Keratinocyte (primary cell): Measurements from ENCODE around the gene CASP3. TPM values are rescaled to one million over a fixed set of nuclear protein-coding genes. Genes with fewer than 3 reads are reported as not detected.

ENCODE experiments used
- DNase-seq: peaks from one replicate; pipeline ENCODE4 v3.0.0-alpha.2; 2011; ENCODE audit warnings: low read depth, missing footprints, low spot score
- FAIRE-seq: peaks from 2 replicates; lab custom pipeline; 2011; peaks lifted over from hg19 to GRCh38; lab: Jason Lieb, UNC
- H2AFZ ChIP-seq: 2 replicates; pipeline ENCODE4 v1.6.0; 2012; ENCODE audit warnings: low read length, control low read depth, inconsistent platforms; ENCODE audit not compliant: control insufficient read depth
- H3K27ac ChIP-seq: 2 replicates; pipeline ENCODE4 v1.5.1; 2011; ENCODE audit warnings: low read length; ENCODE audit not compliant: control insufficient read depth, insufficient read depth
- H3K27me3 ChIP-seq: 3 replicates; pipeline ENCODE4 v1.6.0; 2011; ENCODE audit warnings: low read length; ENCODE audit not compliant: control insufficient read depth, insufficient read depth; ENCODE audit errors: extremely low read depth
- H3K36me3 ChIP-seq, 2 experiments: 2 replicates in 1 of 2; 3 replicates in 1 of 2; pipeline ENCODE4 v1.5.1; 2011; ENCODE audit warnings: low read length in 2 of 2, mild to moderate bottlenecking in 1 of 2; ENCODE audit not compliant: control insufficient read depth in 2 of 2, insufficient read depth in 2 of 2; ENCODE audit errors: extremely low read depth in 1 of 2
- H3K4me1 ChIP-seq: 3 replicates; pipeline ENCODE4 v1.5.1; 2011; ENCODE audit warnings: low read length; ENCODE audit not compliant: control insufficient read depth, insufficient read depth; ENCODE audit errors: extremely low read depth
- H3K4me2 ChIP-seq: 3 replicates; pipeline ENCODE4 v1.6.0; 2011; ENCODE audit warnings: low read depth, low read length; ENCODE audit not compliant: control insufficient read depth, insufficient read depth; ENCODE audit errors: extremely low read depth
- H3K4me3 ChIP-seq, 3 experiments: fragments of 200-600 bp in 1 of 3; sonication (generic) in 1 of 3; 2 replicates in 2 of 3; 3 replicates in 1 of 3; pipeline ENCODE4 v1.5.1; 2011 to 2016; ENCODE audit warnings: low read length in 3 of 3, mild to moderate bottlenecking in 3 of 3, control low read depth in 2 of 3, inconsistent platforms in 1 of 3, low read depth in 1 of 3, mixed read lengths in 1 of 3, mixed run types in 1 of 3, moderate library complexity in 1 of 3; ENCODE audit not compliant: control insufficient read depth in 2 of 3, insufficient read depth in 2 of 3; ENCODE audit errors: extremely low read depth in 1 of 3
- H3K79me2 ChIP-seq: 2 replicates; pipeline ENCODE4 v1.6.0; 2012; ENCODE audit warnings: low read length; ENCODE audit not compliant: control insufficient read depth, insufficient read depth
- H3K9ac ChIP-seq: 3 replicates; pipeline ENCODE4 v1.6.0; 2011; ENCODE audit warnings: low read length; ENCODE audit not compliant: control insufficient read depth, insufficient read depth; ENCODE audit errors: extremely low read depth
- H3K9me1 ChIP-seq: 3 replicates; pipeline ENCODE4 v1.6.0; 2011; ENCODE audit warnings: low read length; ENCODE audit not compliant: control insufficient read depth, insufficient read depth; ENCODE audit errors: extremely low read depth
- H3K9me3 ChIP-seq: 2 replicates; pipeline ENCODE4 v1.5.1; 2012; ENCODE audit warnings: low read depth, low read length; ENCODE audit not compliant: control insufficient read depth
- H4K20me1 ChIP-seq: 3 replicates; pipeline ENCODE4 v1.6.0; 2011; ENCODE audit warnings: low read length; ENCODE audit not compliant: control insufficient read depth, insufficient read depth; ENCODE audit errors: extremely low read depth
- EZH2 ChIP-seq: IDR thresholded peaks from one replicate; pipeline ENCODE4 v1.6.1; 2012; ENCODE audit warnings: inconsistent platforms, mild to moderate bottlenecking, low read length, moderate library complexity
- dilution Hi-C: fragments of 300-500 bp; cut with MboI; formaldehyde crosslinking; loops from one replicate; pipeline ENCODE4 v1.7.0; 2020; ENCODE audit warnings: low sequenced_read_pairs; ENCODE audit not compliant: extremely low pct_ligation_motif_present
- polyA plus RNA-seq, 5 experiments: library from polyadenylated mRNA; depleted of rRNA in 3 of 5; stranded (reverse) in 3 of 5; stranded (forward) in 1 of 5; unstranded in 1 of 5; fragments of >200 nt; gene quantifications; 1 replicate in 1 of 5; 2 replicates in 3 of 5; 3 replicates in 1 of 5; pipeline versions ENCODE4 v1.2.1 to v1.2.3, GENCODE V29; 2011 to 2012; ENCODE audit warnings: missing spikeins in 2 of 5, low read depth in 1 of 5, low replicate concordance in 1 of 5
- TF ChIP-seq, protein P1 (sequence below), 3 experiments: IDR thresholded peaks in 1 of 3; conservative IDR thresholded peaks in 1 of 3; optimal IDR thresholded peaks in 1 of 3; 2 replicates in 2 of 3; 3 replicates in 1 of 3; pipeline versions ENCODE3 to v1.5.1; 2011; ENCODE audit warnings: low read length in 3 of 3, mild to moderate bottlenecking in 3 of 3, moderate library complexity in 2 of 3, control low read depth in 1 of 3, inconsistent platforms in 1 of 3; ENCODE audit not compliant: insufficient read depth in 2 of 3; ENCODE audit errors: extremely low read depth in 1 of 3

CASP3 gene
- polyA plus RNA-seq, 1 donor (not counting 4 experiments of a cell fraction or from before 2014, with no cell fraction given): 51.1 TPM

GRCh38 chr4:184647266-184648053, 1.8 kb downstream of the CASP3 start:
- DNase-seq: no peak
- Histone ChIP-seq H3K4me3 (peak overlapping the region; percentile 58 to 89 (median 89)), H3K27me3 (no peaks in the 10 kb centered on the region), H3K4me1 (peaks cover 14% of the 10 kb centered on the region), H3K36me3 (peaks cover 2 to 8% of the 10 kb centered on the region in 2 experiments), H3K9me3 (no peaks in the 10 kb centered on the region), H3K27ac (peak overlapping the region; percentile 81), H3K79me2 (peaks cover 64% of the 10 kb centered on the region), H4K20me1 (no peaks in the 10 kb centered on the region), H2AFZ (no peak overlapping the region), H3K9me1 (no peaks in the 10 kb centered on the region), H3K9ac (peak overlapping the region; percentile 86), H3K4me2 (peak overlapping the region; percentile 77)
- FAIRE-seq: no peak
- TF ChIP-seq, protein P1, sequence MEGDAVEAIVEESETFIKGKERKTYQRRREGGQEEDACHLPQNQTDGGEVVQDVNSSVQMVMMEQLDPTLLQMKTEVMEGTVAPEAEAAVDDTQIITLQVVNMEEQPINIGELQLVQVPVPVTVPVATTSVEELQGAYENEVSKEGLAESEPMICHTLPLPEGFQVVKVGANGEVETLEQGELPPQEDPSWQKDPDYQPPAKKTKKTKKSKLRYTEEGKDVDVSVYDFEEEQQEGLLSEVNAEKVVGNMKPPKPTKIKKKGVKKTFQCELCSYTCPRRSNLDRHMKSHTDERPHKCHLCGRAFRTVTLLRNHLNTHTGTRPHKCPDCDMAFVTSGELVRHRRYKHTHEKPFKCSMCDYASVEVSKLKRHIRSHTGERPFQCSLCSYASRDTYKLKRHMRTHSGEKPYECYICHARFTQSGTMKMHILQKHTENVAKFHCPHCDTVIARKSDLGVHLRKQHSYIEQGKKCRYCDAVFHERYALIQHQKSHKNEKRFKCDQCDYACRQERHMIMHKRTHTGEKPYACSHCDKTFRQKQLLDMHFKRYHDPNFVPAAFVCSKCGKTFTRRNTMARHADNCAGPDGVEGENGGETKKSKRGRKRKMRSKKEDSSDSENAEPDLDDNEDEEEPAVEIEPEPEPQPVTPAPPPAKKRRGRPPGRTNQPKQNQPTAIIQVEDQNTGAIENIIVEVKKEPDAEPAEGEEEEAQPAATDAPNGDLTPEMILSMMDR (optimal IDR thresholded peaks at IDR 0.05 in 1 of 3, IDR thresholded peaks at IDR 0.05 in 1 of 3, conservative IDR thresholded peaks at IDR 0.05 in 1 of 3; ENCODE audit: extremely low read depth in 1 of 3, insufficient read depth in 2 of 3, low read length in 3 of 3): no peak
- no peak for TF ChIP-seq EZH2
- dilution Hi-C loops: no loop called here

DNA sequence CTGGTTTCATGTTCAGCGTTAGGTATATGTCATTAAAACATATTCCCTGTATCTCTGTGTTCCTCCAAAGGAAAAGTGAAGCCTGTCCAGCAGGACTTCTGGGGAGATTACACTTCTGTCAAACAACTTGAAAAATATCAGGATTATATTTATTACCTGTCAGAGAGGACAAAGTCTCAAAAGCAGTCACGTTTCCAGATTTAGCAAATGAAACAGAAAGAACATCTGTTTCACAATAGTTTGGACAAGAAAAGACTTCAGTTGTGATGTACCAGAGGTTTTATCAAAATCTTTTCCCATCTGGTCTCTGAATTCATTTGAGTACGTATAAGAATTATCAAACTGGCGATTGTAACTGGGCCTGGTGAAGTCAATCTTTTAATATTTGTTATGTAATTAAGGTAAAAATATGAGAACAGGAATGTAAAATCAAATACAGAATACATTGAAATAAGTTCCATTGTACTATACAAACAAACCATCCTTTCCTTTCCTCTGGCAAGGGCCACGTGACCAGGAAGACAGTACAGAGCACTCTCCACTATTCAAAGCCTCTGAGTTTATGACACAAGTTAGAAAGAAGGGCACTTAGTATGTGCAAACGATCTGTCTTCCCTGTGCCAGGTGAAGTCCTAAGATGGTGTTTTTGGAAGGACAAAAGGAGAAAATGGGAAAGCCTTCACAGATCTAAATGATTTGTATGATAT, 3.2 kb downstream of the CASP3 start:
- no peak overlapping the region for H3K9ac ChIP-seq
- DNase-seq (no peak), FAIRE-seq (no peak)
- H3K27ac ChIP-seq: no peak overlapping the region
- dilution Hi-C loops: no loop called here
- H3K36me3 ChIP-seq: peaks cover 3 to 13% of the 10 kb centered on the region in 2 experiments
- TF ChIP-seq EZH2: no peak
- TF ChIP-seq, protein P1 (optimal IDR thresholded peaks at IDR 0.05 in 1 of 3, IDR thresholded peaks at IDR 0.05 in 1 of 3, conservative IDR thresholded peaks at IDR 0.05 in 1 of 3; ENCODE audit: extremely low read depth in 1 of 3, insufficient read depth in 2 of 3, low read length in 3 of 3): no peak
- no peaks in the 10 kb centered on the region for H3K27me3 ChIP-seq
- H3K9me3 ChIP-seq: no peaks in the 10 kb centered on the region
- H4K20me1 ChIP-seq: no peaks in the 10 kb centered on the region
- peak overlapping the region; percentile 77 for H3K4me2 ChIP-seq
- H3K4me3 ChIP-seq: no peak overlapping the region
- no peak overlapping the region for H2AFZ ChIP-seq
- H3K4me1 ChIP-seq: peaks cover 14% of the 10 kb centered on the region
- peaks cover 76% of the 10 kb centered on the region for H3K79me2 ChIP-seq
- H3K9me1 ChIP-seq: no peaks in the 10 kb centered on the region
